Right atrium auricular region (tissue), 2 donors: ENCODE data around the gene CDC14A. TPM values are rescaled to one million over a fixed set of nuclear protein-coding genes. Genes with fewer than 3 reads are reported as not detected.

Experiments used
- DNase-seq: peaks from one replicate; pipeline ENCODE4 v3.0.0-alpha.2; 2019; ENCODE audit warnings: low spot score
- H3K27ac ChIP-seq, 2 donors: fragments of 200-600 bp; sonication (generic); 1 replicate in 1 of 2; 2 replicates in 1 of 2; pipeline ENCODE4 v1.5.1; 2016 to 2019
- H3K27me3 ChIP-seq, 2 donors: fragments of 200-600 bp; sonication (generic); one replicate each; pipeline versions ENCODE4 v1.5.1 to v1.6.0; 2017 to 2019
- H3K36me3 ChIP-seq: fragments of 200-600 bp; sonication (generic); one replicate; pipeline ENCODE4 v1.5.1; 2016
- H3K4me1 ChIP-seq, 2 donors: fragments of 200-600 bp; sonication (generic); one replicate each; pipeline versions ENCODE4 v1.5.1 to v1.6.0; 2017 to 2019
- H3K4me3 ChIP-seq, 2 donors: fragments of 200-600 bp; sonication (generic); 1 replicate in 1 of 2; 2 replicates in 1 of 2; pipeline ENCODE4 v1.5.1; 2017 to 2019; ENCODE audit warnings: mild to moderate bottlenecking in 1 of 2, moderate library complexity in 1 of 2
- H3K9me3 ChIP-seq, 2 donors: fragments of 200-600 bp; sonication (generic); one replicate each; pipeline ENCODE4 v1.5.1; 2019
- total RNA-seq, 2 donors: library from RNA; depleted of rRNA; stranded (reverse); fragments of >200 nt; gene quantifications; one replicate each; pipeline ENCODE4 v1.1.0, GENCODE V29; 2016
- TF ChIP-seq, protein P1 (sequence below), 2 donors: fragments of 200-600 bp; sonication (generic); IDR thresholded peaks; one replicate each; pipeline ENCODE4 v1.5.1; 2019; ENCODE audit warnings: antibody characterized with exemption in 2 of 2

The CDC14A gene
- total RNA-seq, 2 donors from 2014 or later, result 5.3 to 5.5 TPM

DNA sequence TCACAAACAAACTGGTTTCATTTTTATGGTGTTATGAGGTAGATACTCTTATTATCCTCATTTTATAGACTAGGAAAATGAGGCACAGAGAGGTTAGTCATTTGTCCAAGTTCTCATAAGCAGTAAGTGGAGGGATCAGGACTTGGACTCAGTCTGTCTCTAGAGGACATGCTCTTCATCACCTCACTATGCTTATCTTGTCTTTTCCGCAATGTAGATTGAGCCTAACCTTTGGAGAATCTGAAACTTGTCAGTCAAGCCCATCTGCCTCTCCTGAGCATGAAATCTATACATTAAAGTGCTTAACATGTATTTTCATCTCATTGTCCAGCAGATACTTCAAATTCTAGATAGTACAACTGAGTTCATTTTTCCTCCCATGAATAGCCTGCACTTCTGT lies 11.8 kb upstream of the CDC14A start:
- TF ChIP-seq, protein P1, sequence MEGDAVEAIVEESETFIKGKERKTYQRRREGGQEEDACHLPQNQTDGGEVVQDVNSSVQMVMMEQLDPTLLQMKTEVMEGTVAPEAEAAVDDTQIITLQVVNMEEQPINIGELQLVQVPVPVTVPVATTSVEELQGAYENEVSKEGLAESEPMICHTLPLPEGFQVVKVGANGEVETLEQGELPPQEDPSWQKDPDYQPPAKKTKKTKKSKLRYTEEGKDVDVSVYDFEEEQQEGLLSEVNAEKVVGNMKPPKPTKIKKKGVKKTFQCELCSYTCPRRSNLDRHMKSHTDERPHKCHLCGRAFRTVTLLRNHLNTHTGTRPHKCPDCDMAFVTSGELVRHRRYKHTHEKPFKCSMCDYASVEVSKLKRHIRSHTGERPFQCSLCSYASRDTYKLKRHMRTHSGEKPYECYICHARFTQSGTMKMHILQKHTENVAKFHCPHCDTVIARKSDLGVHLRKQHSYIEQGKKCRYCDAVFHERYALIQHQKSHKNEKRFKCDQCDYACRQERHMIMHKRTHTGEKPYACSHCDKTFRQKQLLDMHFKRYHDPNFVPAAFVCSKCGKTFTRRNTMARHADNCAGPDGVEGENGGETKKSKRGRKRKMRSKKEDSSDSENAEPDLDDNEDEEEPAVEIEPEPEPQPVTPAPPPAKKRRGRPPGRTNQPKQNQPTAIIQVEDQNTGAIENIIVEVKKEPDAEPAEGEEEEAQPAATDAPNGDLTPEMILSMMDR (IDR thresholded peaks at IDR 0.05), result no peak
- Histone ChIP-seq H3K27me3 (no peaks in the 10 kb centered on the region), H3K4me3 (no peak overlapping the region), H3K9me3 (no peaks in the 10 kb centered on the region), H3K4me1 (no peaks in the 10 kb centered on the region), H3K36me3 (no peaks in the 10 kb centered on the region), H3K27ac (no peak overlapping the region)
- no peak for DNase-seq

DNA sequence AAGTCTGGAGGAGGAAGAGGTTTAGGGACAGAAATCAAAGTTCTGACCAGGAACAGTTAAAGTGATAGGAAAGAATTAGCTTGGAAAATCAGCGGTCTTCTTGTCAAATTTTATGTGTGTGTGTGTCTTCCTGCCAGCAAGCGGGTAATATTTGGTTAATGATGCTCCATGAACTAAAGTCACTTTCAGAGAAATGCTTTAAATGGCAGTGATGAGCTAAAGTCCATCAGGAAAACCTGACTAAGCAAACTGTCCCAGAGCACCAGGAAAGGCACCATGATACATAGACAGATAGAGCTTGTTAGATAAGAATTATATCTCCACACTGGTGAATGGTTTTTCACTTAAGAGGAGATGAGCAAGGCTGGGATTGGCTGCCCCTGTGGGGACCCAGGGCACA lies 10.0 kb upstream of the CDC14A start:
- no peaks in the 10 kb centered on the region for H3K27me3 ChIP-seq
- no peak overlapping the region for H3K27ac ChIP-seq
- no peak for DNase-seq
- H3K36me3 ChIP-seq, result no peaks in the 10 kb centered on the region
- no peaks in the 10 kb centered on the region for H3K9me3 ChIP-seq
- TF ChIP-seq, protein P1 (IDR thresholded peaks at IDR 0.05), result no peak
- no peaks in the 10 kb centered on the region for H3K4me1 ChIP-seq
- no peak overlapping the region for H3K4me3 ChIP-seq

DNA sequence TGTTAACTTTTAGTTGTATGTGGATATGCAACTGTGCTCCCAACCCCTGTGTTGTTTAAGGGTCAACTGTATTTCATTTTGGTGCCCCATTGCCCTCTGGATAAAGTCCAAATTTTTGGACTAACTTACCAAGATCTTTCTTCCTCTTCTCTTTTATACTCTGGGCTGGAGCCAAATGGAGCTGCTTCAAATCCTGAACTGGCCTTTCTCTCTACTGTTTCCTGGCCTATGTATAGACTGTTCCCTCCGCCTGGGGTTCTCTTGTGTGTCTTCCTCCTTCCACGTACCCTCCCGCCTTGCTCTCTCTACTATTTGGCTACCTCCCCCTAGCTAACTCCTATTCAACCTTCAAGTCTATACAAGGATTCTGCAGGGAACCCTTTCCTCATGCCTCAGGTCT lies 8.4 kb upstream of the CDC14A start:
- no peaks in the 10 kb centered on the region for H3K9me3 ChIP-seq
- no peak overlapping the region for H3K27ac ChIP-seq
- DNase-seq, result no peak
- TF ChIP-seq, protein P1 (IDR thresholded peaks at IDR 0.05), result no peak
- H3K36me3 ChIP-seq, result no peaks in the 10 kb centered on the region
- H3K4me3 ChIP-seq, result no peak overlapping the region
- no peaks in the 10 kb centered on the region for H3K4me1 ChIP-seq
- no peaks in the 10 kb centered on the region for H3K27me3 ChIP-seq

DNA sequence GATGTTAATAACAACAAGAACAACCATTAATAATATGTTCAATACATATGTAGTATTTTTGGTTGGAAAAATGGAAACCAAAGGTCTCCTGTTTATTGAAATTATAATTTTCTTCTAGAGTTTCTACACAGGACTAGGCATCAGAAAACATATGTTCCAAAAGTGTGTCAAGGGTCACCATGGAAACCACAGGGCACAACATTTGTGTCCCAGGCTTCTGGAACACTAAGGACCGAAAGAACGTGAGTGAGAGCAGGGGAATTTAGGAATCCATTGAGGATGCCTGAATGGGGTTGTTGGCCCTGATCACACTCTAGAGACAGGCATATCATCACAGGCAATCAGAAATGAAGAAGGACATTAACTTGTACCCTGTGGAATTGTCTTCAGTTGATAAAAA lies 7.5 kb upstream of the CDC14A start:
- no peak overlapping the region for H3K4me3 ChIP-seq

DNA sequence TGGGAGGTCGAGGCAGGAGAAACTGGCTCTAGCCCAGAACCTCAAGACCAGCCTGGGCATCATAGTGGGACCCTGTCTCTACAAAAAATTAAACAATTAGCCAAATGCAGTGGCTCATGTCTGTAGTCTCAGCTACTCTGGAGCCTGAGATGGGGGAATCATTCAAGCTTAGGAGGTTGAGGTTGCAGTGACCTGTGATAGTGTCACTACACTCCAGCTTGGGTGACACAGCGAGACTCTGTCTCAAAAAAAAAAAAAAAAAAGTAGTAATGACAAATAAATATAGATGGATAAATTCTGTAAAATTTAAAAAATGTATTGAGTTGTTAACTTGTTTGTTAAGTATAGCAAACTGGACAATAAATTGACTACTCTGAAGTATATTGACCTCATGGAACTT lies 5.9 kb upstream of the CDC14A start:
- no peaks in the 10 kb centered on the region for H3K9me3 ChIP-seq
- TF ChIP-seq, protein P1 (IDR thresholded peaks at IDR 0.05), result no peak
- no peak overlapping the region for H3K27ac ChIP-seq
- H3K4me1 ChIP-seq, result peaks cover 0 to 4% of the 10 kb centered on the region in 2 donors
- no peak for DNase-seq
- H3K4me3 ChIP-seq, result no peak overlapping the region
- H3K36me3 ChIP-seq, result no peaks in the 10 kb centered on the region
- H3K27me3 ChIP-seq, result no peaks in the 10 kb centered on the region

More for the DNA sequence above, 7.5 kb upstream of the CDC14A start:
- TF ChIP-seq, protein P1 (IDR thresholded peaks at IDR 0.05), result no peak
- Histone ChIP-seq H3K9me3 (no peaks in the 10 kb centered on the region), H3K27me3 (no peaks in the 10 kb centered on the region), H3K4me1 (no peaks in the 10 kb centered on the region), H3K36me3 (no peaks in the 10 kb centered on the region), H3K27ac (no peak overlapping the region)
- DNase-seq, result no peak
